GM21381 (cell line): ENCODE data around the gene SH3GL1.
A peak's percentile ranks its signal among the peaks of the same experiment; 100 is the strongest.

Experiments
- ATAC-seq: cut with Tn5 transposase; IDR thresholded peaks from one replicate; pipeline ENCODE4 v1.9.1; 2021; ENCODE audit warnings: mild to moderate bottlenecking, moderate library complexity; ENCODE audit not compliant: unreplicated experiment

Gene SH3GL1

GRCh38 chr19:4400135-4400936 lies at the start of gene SH3GL1:
TSS of gene SH3GL1 (minus strand) at chr19:4400547. CDS start at chr19:4400368, 179 bp downstream.
- ATAC-seq = peak; percentile 64

GRCh38 chr19:4449639-4450028 lies 49.3 kb upstream of the SH3GL1 start:
- no peak for ATAC-seq

- ATAC-seq = no peak
These were observed 48.8 kb upstream of the SH3GL1 start for GRCh38 chr19:4449022-4449638.

GRCh38 chr19:4448147-4448985 lies 48.0 kb upstream of the SH3GL1 start:
- ATAC-seq = no peak

GRCh38 chr19:4447327-4448146 lies 47.2 kb upstream of the SH3GL1 start:
- ATAC-seq = no peak

- no peak for ATAC-seq
These were observed 46.4 kb upstream of the SH3GL1 start for GRCh38 chr19:4446704-4447200.

- no peak for ATAC-seq
These were observed 45.8 kb upstream of the SH3GL1 start for GRCh38 chr19:4445963-4446703.

- no peak for ATAC-seq
These were observed 44.7 kb upstream of the SH3GL1 start for GRCh38 chr19:4444765-4445741.

- ATAC-seq = no peak
These were observed 43.8 kb upstream of the SH3GL1 start for GRCh38 chr19:4443966-4444764.

- no peak for ATAC-seq
These were observed 42.8 kb upstream of the SH3GL1 start for GRCh38 chr19:4443188-4443587.

- no peak for ATAC-seq
These were observed 42.4 kb upstream of the SH3GL1 start for GRCh38 chr19:4442819-4443146.

GRCh38 chr19:4441994-4442818 lies 41.9 kb upstream of the SH3GL1 start:
- ATAC-seq = no peak

- ATAC-seq = no peak
These were observed 38.9 kb upstream of the SH3GL1 start for GRCh38 chr19:4439243-4439642.

- no peak for ATAC-seq
These were observed 36.8 kb upstream of the SH3GL1 start for GRCh38 chr19:4437103-4437502.

- no peak for ATAC-seq
These were observed 35.9 kb upstream of the SH3GL1 start for GRCh38 chr19:4436231-4436630.

GRCh38 chr19:4434391-4434790 lies 34.0 kb upstream of the SH3GL1 start:
- no peak for ATAC-seq

GRCh38 chr19:4432918-4433506 lies 32.7 kb upstream of the SH3GL1 start:
- no peak for ATAC-seq
